Tongue (tissue), 2 donors: ENCODE data around the gene CRHR1. TPM values are rescaled to one million over a fixed set of nuclear protein-coding genes. Genes with fewer than 3 reads are reported as not detected.

ENCODE experiments used
- DNase-seq: peaks from one replicate; pipeline ENCODE4 v3.0.0-alpha.2; 2015
- total RNA-seq: library from RNA; depleted of rRNA; stranded (reverse); fragments of >200 nt; gene quantifications from one replicate; pipeline ENCODE4 v1.2.3, GENCODE V29; 2014

Gene CRHR1
- total RNA-seq, 1 donor from 2014 or later, result 0.41 TPM

DNA sequence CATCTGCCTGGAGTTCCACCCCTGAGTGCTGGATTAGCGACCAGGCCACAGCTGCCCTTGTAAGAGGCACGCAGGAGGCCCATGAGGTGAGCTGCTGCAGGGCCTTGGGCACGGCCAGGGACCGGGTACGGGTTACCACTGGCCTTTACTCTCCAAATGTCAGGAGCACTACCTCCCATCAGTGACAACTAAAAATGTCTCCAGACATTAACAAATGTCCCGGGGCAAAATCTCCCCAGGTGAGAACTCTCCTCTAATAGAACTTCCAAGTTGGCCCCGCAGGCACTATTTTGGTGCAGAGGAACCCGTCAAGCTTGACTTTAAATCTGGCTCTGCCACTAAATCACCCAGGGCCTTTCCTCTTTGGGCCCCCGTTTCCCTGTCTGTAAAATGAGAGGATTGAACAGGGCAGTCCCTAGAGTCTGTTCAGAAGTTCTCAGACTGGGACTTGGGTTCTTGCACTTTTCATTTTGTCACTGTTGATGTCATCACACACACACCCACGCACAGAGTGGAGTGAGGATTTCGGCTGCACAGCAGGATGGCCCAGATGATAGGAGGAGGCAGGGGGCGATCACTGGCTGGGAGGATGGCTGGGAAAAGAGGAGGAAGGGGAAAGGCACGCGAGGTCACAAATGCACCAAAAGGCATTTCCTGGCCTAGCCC lies 85.7 kb downstream of the CRHR1 start:
- no peak for DNase-seq

- DNase-seq, result no peak
Measured at GRCh38 chr17:45870342-45870974, 86.3 kb downstream of the CRHR1 start.

- DNase-seq, result no peak
Measured at GRCh38 chr17:45871718-45872117, 87.6 kb downstream of the CRHR1 start.

DNA sequence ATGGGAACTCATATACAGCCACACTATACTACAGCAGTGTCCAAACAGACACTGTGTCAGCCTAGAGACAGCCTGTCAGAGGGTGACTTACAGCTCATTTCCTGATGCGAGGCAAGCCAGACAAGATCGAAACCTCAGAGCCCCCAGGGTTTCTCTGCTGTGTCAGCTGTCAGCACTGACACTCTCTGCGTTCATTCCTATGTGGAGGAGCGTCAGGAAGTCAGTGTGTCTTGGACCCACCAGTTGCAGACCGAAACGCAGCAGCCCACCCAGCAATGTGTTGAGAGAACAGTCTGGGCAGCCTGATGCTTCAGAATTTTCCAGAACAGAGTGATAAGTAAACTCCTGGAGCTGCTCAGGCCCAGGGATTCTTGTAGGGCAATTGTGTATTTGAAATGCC lies 89.6 kb downstream of the CRHR1 start:
- no peak for DNase-seq

GRCh38 chr17:45874151-45874550 lies 90.0 kb downstream of the CRHR1 start:
- no peak for DNase-seq

- DNase-seq, result no peak
Measured at GRCh38 chr17:45876539-45876938, 92.4 kb downstream of the CRHR1 start.

- DNase-seq, result no peak
Measured at GRCh38 chr17:45877467-45877866, 93.3 kb downstream of the CRHR1 start.

GRCh38 chr17:45883063-45883462 lies 98.9 kb downstream of the CRHR1 start:
- DNase-seq, result no peak

Other genes starting within 250 kb of the CRHR1 start
- not detected for gene SPPL2C, start 60.6 kb downstream of the CRHR1 start, total RNA-seq
- gene MAPT, start 110.2 kb downstream of the CRHR1 start, total RNA-seq, result 14.1 TPM
- gene STH, start 214.9 kb downstream of the CRHR1 start, total RNA-seq, result 1.7 TPM